ENCODE data around the gene SLC7A14.

The SLC7A14 gene

DNA sequence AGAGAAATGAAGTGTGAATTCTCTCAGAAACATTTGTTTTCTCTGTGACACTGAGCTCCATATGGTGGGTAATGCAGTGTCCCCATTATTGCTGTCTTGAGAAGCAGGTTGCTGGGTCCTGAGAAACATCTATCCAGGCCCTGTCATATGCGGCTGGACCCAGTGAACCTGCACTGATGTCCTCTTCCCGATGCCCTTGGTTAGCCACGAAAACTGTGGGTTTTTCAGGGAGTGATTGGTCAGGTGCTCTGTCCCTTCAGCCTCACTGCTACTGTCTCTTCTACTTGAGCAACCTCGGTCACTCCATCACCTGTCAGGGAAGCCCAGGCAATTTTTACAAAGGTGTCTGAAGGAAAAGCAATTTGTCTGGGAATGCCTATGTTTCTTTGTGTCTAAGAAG lies 77.0 kb downstream of the SLC7A14 start:
- no peak overlapping the region for H3K4me3 Mint-ChIP-seq

DNA sequence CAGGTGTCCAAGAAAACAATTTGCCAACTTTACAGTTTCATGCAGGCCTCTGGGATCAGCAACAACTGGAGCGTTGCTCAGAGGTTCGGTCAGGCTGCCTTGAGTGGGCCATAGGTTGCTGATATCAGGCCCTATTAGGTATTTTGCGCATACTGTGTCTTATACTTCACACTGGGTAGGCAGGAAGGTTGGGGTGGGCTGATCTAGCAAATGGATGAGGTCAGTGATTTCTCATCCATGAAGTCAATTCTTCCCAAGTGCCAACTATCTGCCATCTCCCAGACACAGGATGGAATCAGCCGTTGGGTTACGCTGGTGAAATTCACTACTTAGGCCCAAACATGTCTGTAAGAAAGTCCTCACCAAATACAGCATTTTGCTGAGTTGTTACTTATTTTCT lies 77.6 kb downstream of the SLC7A14 start:
- Mint-ChIP-seq H3K36me3 (ENCODE audit: low read depth) (no peaks in the 10 kb centered on the region), H3K27me3 (ENCODE audit: low read depth, poor library complexity) (no peaks in the 10 kb centered on the region), H3K4me1 (peaks cover 33% of the 10 kb centered on the region), H3K27ac (no peak overlapping the region), H3K4me3 (no peak overlapping the region), H3K9me3 (no peaks in the 10 kb centered on the region)
- DNase-seq, result no peak
- TF ChIP-seq, protein P1, sequence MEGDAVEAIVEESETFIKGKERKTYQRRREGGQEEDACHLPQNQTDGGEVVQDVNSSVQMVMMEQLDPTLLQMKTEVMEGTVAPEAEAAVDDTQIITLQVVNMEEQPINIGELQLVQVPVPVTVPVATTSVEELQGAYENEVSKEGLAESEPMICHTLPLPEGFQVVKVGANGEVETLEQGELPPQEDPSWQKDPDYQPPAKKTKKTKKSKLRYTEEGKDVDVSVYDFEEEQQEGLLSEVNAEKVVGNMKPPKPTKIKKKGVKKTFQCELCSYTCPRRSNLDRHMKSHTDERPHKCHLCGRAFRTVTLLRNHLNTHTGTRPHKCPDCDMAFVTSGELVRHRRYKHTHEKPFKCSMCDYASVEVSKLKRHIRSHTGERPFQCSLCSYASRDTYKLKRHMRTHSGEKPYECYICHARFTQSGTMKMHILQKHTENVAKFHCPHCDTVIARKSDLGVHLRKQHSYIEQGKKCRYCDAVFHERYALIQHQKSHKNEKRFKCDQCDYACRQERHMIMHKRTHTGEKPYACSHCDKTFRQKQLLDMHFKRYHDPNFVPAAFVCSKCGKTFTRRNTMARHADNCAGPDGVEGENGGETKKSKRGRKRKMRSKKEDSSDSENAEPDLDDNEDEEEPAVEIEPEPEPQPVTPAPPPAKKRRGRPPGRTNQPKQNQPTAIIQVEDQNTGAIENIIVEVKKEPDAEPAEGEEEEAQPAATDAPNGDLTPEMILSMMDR (IDR thresholded peaks at IDR 0.05), result no peak

More for the DNA sequence above, 77.0 kb downstream of the SLC7A14 start:
- H3K36me3 Mint-ChIP-seq (ENCODE audit: low read depth), result no peaks in the 10 kb centered on the region
- DNase-seq, result no peak
- H3K27me3 Mint-ChIP-seq (ENCODE audit: low read depth, poor library complexity), result no peaks in the 10 kb centered on the region
- no peaks in the 10 kb centered on the region for H3K9me3 Mint-ChIP-seq
- peak overlapping the region; percentile 50 for H3K27ac Mint-ChIP-seq
- TF ChIP-seq, protein P1 (IDR thresholded peaks at IDR 0.05), result no peak
- H3K4me1 Mint-ChIP-seq, result peaks cover 33% of the 10 kb centered on the region

DNA sequence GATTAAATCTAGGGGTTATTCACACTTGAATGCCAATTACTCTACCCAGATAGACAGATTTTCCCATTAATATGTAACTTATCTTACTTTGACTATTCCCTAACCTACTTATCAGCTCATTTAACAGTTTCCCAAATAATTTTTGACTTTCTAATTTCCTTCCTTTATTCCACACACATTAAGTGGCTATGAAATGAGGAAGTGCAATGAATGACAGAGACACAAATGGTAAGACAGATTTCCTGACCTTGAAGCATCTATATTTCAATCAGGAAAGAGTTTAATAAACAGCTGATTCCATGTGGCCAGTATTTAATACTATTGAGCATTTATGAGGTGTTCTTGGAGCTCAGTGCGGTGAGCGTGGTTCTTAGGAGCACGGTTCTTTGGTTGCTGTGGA lies 78.8 kb downstream of the SLC7A14 start:
- no peaks in the 10 kb centered on the region for H3K27me3 Mint-ChIP-seq (ENCODE audit: low read depth, poor library complexity)
- no peak overlapping the region for H3K4me3 Mint-ChIP-seq
- DNase-seq, result no peak
- H3K9me3 Mint-ChIP-seq, result no peaks in the 10 kb centered on the region
- no peaks in the 10 kb centered on the region for H3K36me3 Mint-ChIP-seq (ENCODE audit: low read depth)
- TF ChIP-seq, protein P1 (IDR thresholded peaks at IDR 0.05), result no peak
- H3K4me1 Mint-ChIP-seq, result peaks cover 38% of the 10 kb centered on the region
- H3K27ac Mint-ChIP-seq, result no peak overlapping the region

DNA sequence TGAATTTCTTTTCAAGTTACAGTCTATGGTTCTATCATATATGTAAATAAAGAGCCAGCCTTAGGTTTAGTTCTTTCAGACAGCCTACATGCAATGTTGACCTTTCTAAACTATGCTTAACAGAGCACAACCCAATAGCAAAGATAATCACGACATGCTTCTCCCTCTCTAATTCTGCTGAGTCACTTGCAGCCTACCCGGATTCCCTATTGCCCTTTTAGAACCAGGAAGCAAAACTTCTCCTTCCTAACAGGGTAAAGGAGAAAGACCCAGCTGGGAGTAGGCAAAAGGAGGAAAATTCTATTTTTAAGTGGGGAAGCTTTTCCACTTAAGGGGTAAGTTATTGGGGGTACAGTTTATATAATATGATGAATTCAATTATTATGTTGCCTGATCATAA lies 79.3 kb downstream of the SLC7A14 start:
- TF ChIP-seq, protein P1 (IDR thresholded peaks at IDR 0.05), result no peak

DNA sequence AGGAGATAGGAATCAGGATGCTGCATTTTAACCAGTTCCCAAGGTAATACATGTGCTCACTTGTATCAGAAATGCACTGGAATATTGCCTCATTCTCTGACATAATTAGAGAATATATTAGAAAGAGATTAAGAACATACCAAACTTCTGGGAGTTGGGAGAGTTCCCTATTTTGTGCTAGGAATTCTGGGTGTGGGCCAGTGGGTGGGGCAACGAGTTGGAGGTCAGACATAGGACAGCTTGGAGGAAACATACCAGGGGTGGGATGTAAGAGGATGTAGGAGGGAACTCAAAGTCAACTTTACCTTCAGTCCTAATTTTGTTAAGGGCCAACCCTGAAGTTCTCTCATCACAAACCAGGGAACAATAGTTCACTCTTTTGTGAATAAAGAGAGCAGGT lies 83.6 kb downstream of the SLC7A14 start:
- Mint-ChIP-seq H3K36me3 (ENCODE audit: low read depth) (no peaks in the 10 kb centered on the region), H3K27me3 (ENCODE audit: low read depth, poor library complexity) (no peaks in the 10 kb centered on the region), H3K9me3 (no peaks in the 10 kb centered on the region), H3K27ac (no peak overlapping the region), H3K4me1 (peaks cover 30% of the 10 kb centered on the region), H3K4me3 (no peak overlapping the region)
- TF ChIP-seq, protein P1 (IDR thresholded peaks at IDR 0.05), result no peak
- DNase-seq, result no peak

More for the DNA sequence above, 79.3 kb downstream of the SLC7A14 start:
- Mint-ChIP-seq H3K27ac (no peak overlapping the region), H3K4me3 (no peak overlapping the region), H3K9me3 (no peaks in the 10 kb centered on the region), H3K27me3 (ENCODE audit: low read depth, poor library complexity) (no peaks in the 10 kb centered on the region), H3K4me1 (peaks cover 38% of the 10 kb centered on the region), H3K36me3 (ENCODE audit: low read depth) (no peaks in the 10 kb centered on the region)
- DNase-seq, result no peak

DNA sequence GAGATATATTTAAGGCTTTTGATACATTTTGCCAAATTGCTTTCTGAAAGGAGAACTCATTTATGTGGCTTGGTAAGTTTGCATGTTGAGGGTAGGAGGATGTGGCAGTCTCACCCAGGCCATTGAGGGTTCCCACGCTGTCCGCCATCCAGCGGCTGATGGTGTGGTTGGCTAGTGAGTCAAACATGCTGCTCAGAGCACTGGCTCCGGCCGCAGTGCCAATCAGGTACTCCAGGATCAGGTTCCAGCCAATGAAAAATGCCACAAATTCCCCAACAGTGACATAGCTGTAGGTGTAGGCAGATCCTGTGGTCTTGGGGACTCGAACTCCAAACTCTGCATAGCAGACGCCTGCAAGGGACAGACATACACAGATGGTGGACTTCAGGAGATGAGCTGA lies 84.9 kb downstream of the SLC7A14 start:
- H3K36me3 Mint-ChIP-seq (ENCODE audit: low read depth), result no peaks in the 10 kb centered on the region
- TF ChIP-seq, protein P1 (IDR thresholded peaks at IDR 0.05), result no peak
- peaks cover 24% of the 10 kb centered on the region for H3K4me1 Mint-ChIP-seq
- H3K4me3 Mint-ChIP-seq, result no peak overlapping the region
- no peak for DNase-seq
- no peak overlapping the region for H3K27ac Mint-ChIP-seq
- no peaks in the 10 kb centered on the region for H3K27me3 Mint-ChIP-seq (ENCODE audit: low read depth, poor library complexity)
- H3K9me3 Mint-ChIP-seq, result no peaks in the 10 kb centered on the region
